Head of caudate nucleus (tissue), 42 donors: Measurements from ENCODE around the gene FBXL14.
A peak's percentile ranks its signal among the peaks of the same experiment; 100 is the strongest.
"Not testable (repeated sequence)": the region's sequence is repeated elsewhere in the genome, so short reads cannot be mapped to it uniquely, and the experiment has no call there.

ENCODE experiments used
- DNase-seq, 42 donors: peaks; one replicate each; pipeline versions ENCODE4 v3.0.0 to v3.0.0-alpha.2; 2020 to 2021; ENCODE audit warnings: mixed read lengths in 7 of 42
- intact Hi-C: fragments of 100-400 bp; cut with DNase I; formaldehyde crosslinking; loops from one replicate; pipeline ENCODE4 v1.15.0; 2022

FBXL14 gene

DNA sequence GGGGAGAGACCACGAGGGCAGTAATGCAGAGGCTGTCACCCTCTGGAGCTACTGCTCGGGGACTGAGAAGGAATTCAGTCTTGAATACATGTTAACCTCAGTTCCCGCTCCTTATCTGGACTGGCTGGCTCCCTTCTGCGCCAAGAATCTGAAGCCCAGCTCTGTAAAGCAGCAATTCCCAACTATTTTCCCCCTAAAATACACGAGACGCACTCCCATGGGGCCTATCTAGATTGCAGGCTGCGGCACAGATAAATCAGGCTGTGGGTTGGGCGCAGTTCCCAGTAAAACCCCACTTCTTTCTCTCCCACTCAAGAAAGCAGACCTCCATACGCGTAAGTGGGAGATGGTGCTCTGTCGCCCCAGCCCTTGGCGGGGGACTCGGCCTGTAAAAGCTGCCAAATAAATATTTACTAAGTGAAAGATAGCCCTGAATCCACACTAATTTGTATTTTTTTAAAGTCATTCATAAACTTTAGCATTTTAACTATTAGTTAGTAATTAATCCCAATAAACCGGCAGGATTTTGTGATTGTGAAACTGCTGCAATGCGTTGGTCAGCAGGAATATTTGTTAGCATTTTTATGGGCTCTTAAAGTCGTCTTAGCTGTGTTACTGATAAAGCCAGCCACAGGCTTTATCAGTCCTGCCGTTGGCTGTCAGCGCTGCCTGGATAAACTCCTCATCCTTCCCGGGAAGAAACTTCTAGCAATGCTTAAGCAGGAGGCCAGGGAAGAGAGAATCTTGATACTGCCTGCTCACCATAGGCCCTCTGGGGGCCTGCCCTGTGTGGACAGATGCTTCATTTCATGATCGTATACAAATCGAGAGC, 17.8 kb downstream of the FBXL14 start:
- intact Hi-C loops = no loop called here
- no peak for DNase-seq

GRCh38 chr12:1575408-1576401, 18.7 kb downstream of the FBXL14 start:
- peak in 1 of 42 donors; percentile 12 for DNase-seq
- intact Hi-C loops = no loop called here

- intact Hi-C loops = no loop called here
- DNase-seq = no peak
Measured at GRCh38 chr12:1574865-1575259, 19.5 kb downstream of the FBXL14 start.

GRCh38 chr12:1573960-1574864, 20.2 kb downstream of the FBXL14 start:
- DNase-seq = no peak
- intact Hi-C loops = no loop called here

- DNase-seq = no peak
- intact Hi-C loops = no loop called here
Measured at GRCh38 chr12:1572731-1573130, 21.6 kb downstream of the FBXL14 start.

GRCh38 chr12:1567852-1568251, 26.5 kb downstream of the FBXL14 start:
- no peak for DNase-seq

DNA sequence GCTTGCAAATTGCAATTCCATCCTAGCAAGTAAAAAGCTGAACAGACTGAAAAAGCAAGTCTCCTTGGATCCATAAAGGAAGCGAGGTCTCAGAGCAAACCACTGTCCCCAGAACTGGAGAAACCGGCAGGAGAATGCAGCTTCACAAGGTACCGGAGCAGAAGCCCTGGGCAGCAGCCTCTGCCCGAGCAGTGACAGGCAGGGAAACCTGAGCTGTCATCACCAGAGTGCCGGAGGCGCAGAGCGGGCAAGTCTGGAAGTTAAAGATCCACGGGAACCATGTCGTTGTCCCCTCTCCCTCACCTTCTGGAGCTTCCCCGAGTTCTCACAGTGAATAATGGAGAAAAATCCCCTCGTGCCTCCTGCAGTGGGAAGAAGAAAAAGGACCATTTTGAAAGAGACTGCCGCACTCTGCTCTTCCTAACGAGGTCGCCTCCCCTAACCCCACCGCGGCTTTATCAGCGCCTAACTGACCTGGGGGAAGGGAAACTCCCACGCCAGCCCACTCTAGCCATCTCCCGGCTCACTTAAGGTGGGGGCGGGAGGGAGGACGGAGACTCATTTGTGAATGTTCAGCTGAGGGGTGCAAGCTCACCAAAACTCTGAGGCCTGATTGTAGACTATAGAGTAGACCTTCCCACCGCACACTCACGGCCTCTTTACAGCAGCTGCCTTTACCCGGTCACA, 27.8 kb downstream of the FBXL14 start:
- DNase-seq = no peak
- intact Hi-C loops = no loop called here

More at GRCh38 chr12:1567852-1568251, 26.5 kb downstream of the FBXL14 start:
- intact Hi-C loops = no loop called here

GRCh38 chr12:1565172-1565571, 29.2 kb downstream of the FBXL14 start:
- intact Hi-C loops = no loop called here
- DNase-seq = no peak

DNA sequence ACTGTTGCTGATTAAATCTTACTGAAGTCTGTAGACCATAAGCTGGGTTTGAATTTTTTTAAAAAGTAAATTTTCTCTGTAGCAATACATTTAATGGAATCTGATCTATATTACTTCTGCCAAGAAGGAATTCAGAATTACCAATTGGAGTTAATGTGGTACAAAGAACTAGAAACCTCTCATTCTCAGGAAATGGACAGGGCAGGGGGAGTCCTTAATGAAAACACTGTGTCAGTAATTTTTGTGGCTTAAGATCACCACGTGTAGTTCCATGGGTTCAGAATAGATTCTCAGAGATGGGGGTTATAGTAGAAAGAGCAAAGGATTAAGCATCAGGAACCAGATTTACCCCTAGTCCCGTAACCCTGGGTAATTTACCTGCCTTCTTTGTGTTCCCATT, 30.3 kb downstream of the FBXL14 start:
- intact Hi-C loops = no loop called here
- DNase-seq = no peak

DNA sequence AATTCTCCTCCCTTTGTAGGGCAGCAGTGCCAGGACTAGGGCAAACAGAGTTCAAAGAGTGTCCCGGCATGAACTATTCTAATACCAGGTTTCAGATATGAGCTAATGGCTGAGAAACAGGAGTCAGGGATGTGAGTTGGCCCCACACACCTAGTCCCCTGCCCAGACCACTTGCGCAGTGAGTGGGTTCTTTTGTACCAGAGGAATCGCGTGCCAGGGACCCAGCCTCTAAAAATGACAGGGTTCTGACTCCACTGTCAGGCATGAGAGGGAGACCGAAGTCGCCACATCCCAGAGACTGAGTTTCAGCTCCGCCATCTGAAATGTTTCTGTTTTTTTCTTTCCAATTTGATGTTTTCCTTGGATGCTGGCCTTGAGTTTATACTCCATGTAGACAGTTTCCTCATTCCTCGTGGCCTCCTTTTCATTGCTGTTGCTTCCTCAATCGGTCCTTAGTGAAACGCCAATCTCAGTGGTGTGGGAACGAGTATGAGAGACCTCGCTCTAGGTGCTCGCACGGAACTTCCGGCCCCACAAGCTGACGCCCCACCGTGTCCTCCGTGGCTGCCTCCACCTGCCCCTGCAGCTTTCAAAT, 31.5 kb downstream of the FBXL14 start:
- intact Hi-C loops = no loop called here

DNA sequence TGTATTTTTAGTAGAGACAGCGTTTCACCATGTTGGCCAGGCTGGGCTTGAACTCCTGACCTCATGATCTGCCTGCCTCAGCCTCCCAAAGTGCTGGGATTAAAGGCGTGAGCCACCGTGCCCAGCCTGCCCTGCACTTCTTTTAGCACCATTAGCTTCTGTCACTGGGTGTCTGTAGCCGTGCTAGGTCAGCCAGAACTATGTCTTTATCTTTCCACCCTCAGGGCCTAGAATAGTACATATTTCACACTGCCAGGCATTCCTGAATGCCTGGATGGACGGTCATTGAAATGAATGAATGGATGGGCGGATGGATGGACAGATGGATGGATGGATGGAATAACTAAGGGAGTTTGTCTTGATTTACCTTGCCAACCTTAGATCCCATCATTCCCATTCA, 33.7 kb downstream of the FBXL14 start:
- intact Hi-C loops = no loop called here
- DNase-seq = no peak

More for the DNA sequence above, 31.5 kb downstream of the FBXL14 start:
- no peak for DNase-seq

DNA sequence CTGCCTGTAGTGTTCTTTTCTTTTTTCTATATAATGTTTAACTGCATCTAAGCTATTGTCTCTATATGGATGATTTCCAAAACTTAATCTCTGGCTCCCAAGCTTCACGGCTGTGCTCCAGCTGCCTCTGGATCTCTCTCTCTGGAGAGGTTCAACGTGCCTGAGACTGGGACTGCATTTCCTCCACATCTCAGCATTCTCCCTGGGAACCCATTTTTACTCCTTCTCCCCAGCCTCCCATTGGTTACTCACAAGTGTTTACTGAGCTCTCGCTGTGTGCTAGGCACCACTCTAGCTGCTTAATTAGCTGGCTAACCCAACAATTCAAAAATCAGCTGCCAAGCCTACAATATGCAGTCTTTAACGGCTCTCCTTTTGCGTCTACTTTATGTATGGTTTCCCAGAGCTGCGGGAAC, 34.7 kb downstream of the FBXL14 start:
- intact Hi-C loops = no loop called here
- no peak for DNase-seq

DNA sequence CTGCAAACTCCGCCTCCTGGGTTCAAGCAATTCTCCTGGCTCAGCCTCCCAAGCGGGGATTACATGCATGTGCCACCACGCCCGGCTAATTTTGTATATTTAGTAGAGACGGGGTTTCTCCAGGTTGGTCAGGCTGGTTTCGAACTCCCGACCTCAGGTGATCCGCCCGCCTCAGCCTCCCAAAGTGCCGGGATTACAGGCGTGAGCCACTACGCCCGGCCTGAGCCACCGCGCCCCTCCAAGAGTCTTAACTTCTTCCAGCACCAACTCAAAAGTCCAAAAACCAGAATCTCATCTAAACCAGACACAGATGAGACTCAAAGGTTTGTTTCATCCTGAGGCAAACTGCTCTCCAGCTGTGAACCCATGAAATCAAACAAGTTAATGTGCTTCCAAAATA, 36.3 kb downstream of the FBXL14 start:
- intact Hi-C loops, DNase-seq: not testable (repeated sequence)

- no peak for DNase-seq
Measured at GRCh38 chr12:1553987-1554982, 40.1 kb downstream of the FBXL14 start.

GRCh38 chr12:1553536-1553935, 40.8 kb downstream of the FBXL14 start:
- intact Hi-C loops = no loop called here
- no peak for DNase-seq

More at GRCh38 chr12:1553987-1554982, 40.1 kb downstream of the FBXL14 start:
- intact Hi-C loops = no loop called here

GRCh38 chr12:1552911-1553491, 41.4 kb downstream of the FBXL14 start:
- intact Hi-C loops = no loop called here
- no peak for DNase-seq
